Islet of Langerhans (tissue), 1 donor: Measurements from ENCODE around the gene CSTB.

Experiments used
- FAIRE-seq: peaks from one replicate; lab custom pipeline; 2011; peaks lifted over from hg19 to GRCh38; lab: Jason Lieb, UNC

Gene CSTB

DNA sequence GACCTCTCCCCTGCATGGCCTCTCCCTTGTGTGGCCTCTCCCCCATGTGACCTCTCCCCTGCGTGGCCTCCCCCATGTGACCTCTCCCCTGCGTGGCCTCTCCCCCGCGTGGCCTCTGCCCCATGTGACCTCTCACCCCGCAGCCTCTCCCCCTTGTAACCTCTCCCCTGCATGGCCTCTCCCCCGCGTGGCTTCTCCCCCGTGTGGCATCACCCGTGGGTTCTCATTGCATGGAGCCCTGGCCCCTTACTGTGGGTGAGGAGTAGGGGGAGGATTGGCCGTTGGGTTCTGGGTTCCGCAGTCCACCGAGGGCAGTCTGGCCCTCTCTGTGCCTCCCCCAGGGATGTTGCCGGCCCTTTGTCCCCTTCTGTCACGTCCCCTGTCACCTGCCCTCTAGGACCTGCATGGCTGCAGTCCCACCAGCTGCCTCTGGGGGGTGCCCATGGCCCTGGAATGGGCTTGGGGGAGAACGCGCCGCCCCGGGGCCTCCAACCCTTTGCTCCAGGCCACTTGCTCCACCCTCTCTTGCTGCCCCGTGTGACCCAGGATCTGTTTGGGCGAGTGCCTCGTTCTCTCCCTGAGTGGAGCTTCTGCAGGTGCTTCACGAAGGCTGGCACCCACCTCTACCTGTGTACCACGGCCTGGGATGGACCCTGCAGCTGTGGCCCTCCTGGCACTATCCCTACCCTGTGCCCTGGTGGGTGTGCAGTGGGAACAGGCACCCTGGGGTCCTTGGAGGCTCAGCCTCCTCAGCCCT, 34.6 kb upstream of the CSTB start:
- no peak for FAIRE-seq

DNA sequence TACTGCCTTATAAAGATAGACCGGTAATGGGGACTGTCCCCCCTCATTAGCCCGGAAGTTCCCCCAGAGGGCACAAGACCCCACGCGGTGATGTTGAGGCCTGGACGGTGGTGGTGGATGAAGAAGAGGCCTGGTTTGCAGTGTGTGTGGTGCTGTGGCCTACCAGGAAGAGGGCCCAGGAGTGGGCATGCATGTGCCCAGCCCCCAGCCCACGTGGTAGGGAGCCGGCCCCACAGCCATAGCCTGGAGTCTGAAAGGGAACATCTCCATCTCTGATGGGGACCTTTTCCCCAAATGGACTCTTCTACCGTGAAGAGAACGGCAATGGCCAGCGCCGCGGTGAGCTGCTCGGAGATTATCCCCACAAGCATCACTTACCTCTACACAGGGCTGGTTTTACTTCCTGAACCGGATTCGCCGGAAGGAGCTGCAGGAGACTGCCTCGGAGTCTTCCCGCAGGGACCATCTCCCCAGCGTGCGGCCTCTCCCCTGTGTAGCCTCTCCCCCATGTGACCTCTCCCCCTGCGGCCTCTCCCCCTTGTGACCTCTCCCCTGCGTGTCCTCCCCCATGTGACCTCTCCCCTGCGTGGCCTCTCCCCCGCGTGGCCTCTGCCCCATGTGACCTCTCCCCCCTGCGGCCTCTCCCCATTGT, 33.9 kb upstream of the CSTB start:
- no peak for FAIRE-seq

DNA sequence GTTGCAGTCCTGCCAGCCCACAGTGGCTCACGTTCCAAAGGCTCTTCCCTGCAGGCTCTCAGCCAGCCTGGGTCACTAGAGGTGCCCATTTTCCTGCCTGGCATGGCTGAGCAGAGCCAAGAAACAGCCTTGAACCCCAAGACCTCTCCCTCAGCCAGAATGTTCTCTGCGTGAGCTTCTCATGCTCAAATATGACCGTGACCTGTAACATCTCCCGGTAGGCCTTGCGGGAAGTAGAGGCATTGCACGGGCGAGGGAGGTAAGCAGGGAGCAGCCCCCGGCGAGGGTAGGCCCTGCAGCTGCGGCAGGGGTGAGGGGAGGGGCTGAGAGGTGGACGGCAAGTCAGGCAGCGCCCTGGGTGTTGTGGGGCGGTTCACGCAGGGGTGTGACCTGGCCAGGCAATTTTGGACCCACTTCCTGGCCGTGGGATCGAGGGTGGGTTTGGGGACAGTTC, 33.3 kb upstream of the CSTB start:
- no peak for FAIRE-seq

DNA sequence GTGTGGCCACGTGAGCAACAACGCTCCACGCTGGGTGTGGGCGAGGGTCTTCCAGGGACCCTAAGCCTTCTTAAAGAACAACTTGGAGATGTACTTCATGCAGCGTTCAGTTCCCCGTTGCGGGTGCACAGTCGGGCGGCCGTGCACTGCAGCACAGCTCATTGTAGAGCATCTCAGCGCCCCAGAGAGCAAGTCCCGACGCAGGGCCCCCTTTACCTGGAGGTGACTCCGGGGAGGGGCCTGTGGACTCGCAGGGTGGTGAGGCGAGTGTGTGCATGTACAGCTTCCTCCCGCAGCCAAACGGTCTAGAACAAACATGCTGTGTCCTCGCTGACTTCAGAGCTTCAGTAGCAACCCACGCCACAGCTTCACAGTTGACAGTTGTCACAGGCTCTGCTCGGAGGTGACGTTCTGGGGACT, 32.7 kb upstream of the CSTB start:
- FAIRE-seq = no peak

DNA sequence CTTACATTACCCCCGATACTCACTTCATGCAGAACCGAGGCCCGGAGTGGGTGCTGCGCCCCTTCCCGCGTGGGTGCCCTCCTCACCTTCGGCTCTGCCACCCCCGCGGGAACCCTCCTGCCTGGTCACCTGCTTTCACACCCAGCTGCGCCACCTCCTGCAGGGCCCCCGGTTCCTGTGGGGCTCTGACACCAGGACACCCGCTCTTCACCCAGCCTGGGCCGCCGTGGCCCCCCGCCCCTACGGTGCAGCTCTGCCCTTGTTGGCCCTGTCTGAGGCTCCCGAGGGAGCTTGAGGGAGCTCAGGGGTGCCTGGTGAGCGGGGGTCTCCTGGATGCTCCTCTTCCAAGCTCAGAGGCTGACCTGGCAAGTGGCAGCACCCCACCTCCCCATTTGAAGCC, 32.3 kb upstream of the CSTB start:
- no peak for FAIRE-seq

DNA sequence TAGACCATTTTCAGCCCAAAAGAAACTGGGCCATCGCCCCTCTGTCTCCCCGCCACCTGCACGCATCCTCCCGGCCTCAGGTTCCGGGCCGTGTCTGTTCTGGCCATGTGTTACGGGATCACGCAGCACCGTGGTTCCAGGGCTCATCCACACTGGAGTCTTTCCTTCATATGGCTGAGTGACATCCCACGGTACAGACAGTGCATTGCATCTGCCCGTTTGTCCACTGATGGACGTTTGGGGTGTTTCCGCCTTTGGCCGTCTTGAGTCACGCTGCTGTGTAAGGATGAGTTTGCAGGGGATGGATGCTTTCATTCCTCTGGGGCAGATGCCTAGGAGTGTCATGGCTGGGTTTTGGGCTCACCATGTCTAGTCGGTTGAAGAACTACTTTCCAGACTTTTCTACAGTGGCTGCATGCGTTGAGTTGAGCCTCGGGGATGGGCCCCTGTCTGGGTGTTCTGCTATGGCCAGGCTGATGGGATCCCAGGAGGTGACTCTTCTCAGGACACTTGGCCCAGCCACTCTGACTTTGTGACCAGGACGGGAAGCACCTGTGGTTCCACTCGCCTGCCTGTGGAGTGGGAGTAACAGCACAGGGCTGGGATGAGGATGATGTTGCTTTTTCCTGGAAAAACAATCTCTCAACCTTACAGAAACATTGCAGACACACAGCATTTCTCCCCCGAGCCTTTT, 30.1 kb upstream of the CSTB start:
- no peak for FAIRE-seq

DNA sequence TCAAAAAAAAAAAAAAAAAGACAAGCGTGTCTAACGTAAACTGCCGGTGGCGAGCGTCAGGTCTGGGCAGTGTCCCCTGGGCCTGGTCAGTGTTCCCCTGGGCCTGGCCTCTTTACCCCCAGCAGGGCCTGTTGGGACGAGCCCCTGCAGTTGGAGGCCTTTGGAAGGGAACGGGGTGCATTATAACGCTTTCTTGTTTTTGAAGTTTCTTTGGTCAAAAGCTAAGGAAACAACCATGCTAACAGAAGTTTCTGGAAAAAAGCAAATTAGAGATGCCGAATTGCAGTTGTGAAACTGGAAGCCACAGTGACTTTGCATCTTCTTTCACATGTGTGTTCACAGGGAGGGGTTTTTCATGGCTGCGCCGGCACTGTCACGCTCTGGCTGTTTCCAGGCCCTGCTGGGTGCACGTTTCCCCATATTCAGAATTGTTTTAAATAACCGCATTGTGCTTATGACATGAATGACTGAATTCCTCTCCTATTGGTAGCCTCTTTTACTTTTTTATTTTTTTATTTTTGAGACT, 29.2 kb upstream of the CSTB start:
- no peak for FAIRE-seq

DNA sequence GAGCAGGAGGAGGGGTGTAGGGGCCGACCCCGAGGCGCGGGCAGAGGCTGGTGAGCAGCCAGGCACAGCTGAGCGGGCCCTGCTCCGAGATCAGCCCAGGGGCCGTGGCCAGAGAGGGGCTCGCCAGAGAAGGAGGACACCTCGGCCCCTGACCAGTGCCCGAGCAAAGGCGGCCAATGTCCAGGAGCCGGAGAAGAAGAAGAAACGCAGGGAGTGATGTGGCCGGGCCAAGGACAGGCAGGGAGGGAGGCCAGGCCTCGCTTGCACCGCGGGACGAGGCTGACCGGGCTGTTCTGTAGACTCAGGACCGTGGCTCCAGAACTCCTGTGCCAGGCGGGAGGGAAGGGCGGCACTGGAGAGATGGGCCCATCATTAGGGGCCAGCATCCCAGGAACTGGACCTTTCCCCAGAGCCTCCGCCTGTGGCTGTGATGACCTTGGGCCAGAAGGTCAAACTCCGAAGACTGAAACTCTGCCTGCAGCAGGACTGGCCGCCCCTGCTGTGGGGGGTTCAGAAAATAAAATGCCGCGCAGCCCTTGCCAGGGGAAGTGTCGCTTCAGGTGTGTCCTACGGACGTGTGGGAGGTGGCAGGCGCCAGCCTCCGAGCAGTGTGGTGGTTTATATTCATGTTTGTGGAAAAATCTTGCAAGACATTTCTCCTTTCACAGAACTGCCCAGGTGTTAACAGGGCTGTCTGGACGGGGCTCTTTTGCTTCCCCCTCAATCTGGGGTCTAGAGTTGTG, 27.6 kb upstream of the CSTB start:
- no peak for FAIRE-seq

DNA sequence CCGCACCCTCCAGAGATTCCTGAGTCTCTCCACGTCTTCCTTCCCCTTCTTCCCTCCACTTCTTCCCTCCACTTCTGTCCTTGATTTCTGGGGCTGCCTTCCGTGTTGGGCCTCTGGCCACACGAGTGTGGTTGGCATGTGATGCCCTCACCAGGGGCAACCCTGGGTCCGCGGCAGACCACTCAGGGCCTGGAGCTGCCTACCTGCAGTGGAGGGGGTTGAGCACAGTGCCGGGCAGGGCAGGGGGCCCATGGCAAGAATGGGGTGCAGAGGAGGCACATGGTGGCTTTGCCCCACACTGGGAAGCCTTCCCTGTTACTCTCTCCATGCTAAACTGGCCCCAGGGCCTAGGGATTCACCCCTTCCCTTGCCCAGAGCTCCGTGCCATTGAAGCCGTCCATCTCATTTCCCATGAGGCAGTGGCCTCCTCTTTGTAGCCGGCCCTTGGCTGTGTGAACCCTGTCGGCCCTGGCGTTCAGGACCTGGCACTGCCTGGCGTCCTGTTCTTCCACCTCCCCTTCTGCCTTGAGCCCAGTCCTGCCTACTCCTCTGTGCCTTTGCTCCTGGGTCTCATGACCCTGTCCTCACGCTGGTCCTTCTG, 26.7 kb upstream of the CSTB start:
- FAIRE-seq = no peak

DNA sequence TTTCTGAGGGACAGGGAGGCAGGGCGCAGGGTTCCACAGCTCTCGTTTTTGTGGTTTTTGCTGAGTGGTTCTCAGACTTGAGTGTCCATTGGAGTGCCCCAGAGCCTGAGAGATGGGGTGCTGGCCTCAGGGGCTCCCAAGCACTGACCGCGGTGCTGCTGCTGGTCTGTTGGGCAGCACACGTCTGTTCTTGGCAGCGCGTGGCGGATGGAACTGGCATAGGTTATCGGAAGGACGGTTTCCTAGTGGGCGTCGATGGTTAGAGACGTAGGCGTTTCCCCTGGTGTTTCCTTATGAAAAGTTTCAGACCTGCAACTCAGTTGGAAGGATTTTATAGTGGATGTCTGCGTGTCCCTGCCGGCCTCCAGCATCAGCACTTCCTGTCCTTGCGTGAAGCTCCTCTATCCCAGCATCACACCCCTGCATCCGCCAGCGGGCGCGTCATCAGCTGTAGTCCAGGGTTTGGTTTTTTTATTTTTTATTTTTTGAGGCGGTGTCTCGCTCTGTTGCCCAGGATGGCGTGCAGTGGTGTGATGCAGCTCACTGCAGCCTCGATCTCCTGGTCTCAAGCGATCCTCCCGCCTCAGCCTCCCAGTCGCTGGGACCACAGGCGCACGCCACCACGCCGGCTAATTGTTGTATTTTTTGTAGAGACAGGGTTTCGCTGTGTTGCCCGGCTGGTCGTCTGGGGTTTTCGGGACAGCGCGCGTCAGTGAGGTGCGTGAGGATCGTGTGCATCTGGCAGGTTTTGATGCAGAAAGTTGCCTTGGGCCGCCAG, 25.1 kb upstream of the CSTB start:
- no peak for FAIRE-seq

DNA sequence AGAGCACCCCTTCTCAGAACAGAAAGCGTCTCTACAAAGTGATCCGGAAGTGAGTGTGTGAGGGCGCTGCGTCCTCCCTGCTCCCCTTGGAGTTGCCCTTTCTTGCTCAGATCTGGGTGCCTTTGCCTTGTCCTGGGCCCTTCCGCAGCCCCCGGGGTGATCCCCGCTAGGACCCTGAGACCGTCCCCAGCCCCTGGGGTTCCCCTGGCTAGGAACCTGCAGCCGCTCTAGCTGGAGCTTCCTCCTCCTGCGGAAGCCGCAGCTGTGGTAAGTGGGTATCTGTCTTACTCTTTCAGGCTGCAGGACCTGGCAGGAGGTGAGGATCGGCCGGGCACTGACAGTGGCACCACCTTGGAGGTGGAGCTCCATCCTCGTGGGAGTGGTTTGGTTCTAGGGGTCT, 24.5 kb upstream of the CSTB start:
- FAIRE-seq = no peak

DNA sequence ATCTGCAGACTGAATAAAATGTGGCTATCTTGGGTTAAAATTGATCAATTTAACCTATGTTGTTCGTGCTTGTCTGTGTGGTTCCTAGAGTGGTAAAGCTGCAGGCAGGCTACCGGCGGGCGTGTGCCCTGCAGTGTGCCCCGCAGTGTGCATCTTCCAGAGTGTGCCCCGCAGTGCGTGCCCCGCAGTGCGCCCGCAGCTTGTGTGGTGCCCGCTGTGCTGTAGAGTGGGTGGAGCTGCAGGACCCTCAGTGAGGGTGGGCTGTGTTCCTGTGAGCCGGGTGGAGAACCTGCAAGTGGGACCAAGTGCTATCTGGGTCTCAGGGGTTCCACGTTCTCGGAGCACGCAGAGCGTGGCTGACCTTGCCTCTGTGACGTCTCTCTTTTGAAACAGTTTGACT, 24.0 kb upstream of the CSTB start:
- FAIRE-seq = no peak

DNA sequence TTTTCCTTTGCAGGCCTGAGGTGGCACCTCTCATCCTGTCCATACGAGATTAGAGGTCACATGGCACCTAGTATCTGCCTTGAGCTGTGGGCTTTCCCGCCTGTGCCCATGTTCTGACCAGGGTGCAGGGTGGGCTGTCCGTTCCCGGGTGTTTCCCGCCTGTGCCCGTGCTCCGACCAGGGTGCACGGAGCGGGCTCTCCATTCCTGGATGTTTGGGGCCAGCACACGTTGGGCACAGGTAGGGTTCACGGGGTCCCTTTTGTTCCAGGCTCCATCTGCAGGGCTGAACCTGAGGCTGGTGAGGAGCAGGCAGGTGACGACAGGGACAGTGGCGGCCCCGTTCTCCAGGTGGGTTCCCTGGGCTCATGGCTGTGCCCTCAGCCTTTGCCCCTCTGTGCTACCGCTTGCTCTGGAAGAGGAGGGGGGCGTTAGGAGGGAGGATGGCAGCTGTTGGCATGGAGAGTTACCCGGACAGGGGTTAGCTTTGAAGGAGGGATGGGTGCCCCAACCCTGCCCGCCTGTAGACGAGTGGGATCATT, 23.3 kb upstream of the CSTB start:
- no peak for FAIRE-seq

DNA sequence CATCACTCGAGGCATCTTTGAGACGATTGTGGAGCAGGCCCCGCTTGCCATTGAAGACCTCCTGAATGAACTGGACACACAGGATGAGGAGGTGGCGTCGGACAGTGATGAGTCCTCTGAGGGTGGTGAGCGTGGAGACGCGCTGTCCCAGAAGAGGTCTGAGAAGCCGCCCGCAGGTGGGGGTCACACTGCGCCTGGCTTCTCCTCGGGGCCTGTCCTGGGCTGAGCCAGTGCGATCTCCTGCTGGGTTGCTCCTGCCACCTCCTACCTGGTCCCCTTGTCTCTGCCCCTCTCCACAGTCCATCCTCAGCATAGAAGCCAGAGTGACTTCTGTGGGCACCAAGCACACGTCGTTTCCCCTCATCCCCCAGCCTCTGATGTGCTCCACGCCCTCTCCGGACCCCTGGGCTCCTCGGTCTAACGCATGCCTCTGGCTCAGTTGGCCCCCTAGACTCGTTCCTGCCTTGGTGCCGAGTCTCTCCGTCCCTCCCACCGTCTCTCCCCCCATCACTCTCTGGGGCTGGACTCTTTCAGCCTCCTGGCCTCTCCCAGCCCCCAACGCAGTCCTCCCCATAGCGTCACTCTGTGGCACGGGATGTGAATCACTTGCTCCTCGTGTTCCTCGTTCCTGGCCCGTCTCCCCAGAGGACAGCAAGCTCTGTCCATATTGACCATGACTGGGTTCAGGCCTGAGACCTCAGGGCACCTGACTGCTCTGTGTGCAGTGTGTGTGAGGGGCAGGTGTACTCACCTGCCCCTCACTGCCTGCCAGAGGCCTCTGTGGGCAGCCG, 22.0 kb upstream of the CSTB start:
- FAIRE-seq = no peak

DNA sequence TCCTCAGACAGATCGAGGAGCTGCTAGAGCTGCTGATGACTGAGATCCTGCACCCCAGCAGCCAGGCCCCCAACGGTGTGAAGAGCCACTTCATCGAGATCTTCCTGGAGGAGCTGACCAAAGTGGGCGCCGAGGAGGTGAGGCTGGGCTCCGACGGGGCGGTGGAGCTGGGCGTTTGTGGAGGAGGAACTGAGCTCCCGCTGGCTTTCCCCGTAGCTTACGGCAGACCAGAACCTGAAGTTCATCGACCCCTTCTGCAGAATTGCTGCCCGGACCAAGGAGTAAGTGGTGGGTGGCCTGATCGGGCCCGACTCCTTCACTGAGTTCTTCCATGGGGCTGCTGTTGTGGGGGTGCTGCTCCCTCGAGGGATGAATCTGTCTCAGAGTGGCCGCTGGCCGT, 21.3 kb upstream of the CSTB start:
- FAIRE-seq = no peak

DNA sequence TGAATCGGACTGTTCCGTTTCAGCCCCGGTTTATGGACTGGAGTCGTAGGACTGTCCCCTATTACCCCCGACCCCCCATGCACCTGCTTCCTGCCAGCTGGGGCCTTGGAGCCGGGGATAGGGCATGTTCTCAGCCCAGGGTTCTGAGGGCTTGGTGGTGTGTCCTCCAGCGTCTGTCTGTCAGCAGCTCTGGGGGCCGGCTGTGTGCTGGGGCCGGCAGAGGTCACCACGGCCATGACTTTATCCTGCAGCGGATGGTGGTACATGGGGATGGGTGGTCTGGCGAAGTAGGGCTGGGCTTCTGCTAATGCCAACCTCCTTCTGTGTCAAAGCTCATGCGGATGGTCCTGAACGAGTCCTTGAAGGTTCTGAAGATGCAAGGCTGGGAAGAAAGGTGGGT, 18.7 kb upstream of the CSTB start:
- no peak for FAIRE-seq

DNA sequence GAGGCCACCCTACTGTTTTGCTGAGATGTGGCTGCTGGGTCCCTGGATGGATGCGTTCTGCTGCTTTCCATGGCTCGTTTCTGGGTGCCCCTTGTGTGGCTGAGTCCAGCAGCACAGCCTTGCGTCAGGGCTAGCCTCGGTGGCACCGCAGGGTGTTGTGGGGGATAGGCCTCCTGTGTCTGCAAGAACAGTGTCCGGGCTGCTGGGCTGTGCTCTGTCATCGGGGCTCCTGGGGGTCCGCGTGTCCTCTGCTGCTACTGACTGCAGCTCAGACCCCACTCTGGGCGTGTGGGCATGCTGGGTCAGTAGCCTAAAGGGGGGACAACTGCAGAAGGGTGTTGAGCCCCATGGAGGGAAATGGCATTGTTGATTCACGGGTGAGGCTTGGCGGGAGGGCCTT, 18.2 kb upstream of the CSTB start:
- FAIRE-seq = no peak

DNA sequence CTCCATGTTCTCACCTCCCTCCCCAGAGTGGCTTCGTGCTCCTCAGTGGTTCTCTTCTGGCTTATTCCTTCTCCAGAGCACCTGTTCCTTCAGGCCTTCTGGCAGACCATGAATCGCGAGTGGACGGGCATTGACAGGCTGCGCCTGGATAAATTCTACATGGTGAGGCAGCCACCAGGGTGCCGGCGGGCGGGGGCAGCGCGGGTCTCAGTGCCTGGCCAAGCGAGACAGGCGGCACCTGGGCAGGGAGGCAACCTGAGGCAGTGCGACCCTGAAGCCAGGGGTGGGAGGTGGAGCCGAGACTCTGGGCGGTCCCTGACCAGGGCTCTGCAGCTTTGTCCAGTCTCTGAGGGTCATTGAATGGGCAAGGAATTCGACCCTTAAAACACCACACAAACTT, 17.1 kb upstream of the CSTB start:
- FAIRE-seq = no peak

DNA sequence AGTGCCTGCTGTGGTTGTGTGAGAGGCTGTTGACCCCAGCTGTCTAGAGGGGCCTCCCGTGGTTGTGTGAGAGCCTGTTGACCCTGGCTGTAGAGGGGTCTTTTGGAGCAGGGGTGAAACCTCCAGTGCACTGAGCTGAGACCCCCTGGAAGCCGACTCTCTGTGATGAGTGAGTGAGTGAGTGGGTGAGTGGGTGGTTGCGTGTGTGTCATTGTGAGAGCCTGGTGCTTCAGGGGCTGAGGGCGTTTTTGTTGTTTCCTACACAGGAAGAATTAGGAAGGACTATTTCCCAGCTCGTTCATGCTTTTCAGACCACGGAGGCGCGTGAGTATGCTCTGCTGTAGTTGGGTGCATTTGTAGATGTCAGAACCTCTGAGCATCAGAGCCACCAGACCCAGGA, 16.3 kb upstream of the CSTB start:
- FAIRE-seq = no peak

DNA sequence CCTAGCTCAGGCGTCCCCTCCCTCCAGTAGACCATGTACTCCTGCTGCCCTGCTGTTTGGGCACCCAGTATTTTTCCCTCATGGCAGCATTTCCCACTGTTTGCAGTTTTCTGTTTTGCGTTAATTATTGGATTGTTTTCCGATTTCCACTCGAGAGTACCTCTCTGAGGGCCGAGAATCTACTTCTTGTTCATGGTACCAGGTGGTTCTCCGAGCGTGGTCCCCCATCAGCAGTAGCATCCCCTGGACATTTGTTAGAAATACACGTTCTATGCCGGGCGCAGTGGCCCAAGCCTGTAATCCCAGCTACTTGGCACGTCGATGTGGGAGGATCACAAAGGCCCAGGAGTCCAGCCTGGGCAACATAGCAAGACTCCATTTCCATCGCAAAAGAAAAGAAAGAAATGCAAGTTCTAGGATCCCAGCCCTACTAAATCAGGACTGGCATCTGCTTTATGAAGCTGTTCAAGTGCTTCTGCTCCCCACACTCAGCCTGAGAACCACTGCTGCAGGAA, 14.0 kb upstream of the CSTB start:
- no peak for FAIRE-seq
